Trophoblast cell (in vitro differentiated cells and primary cell): ENCODE results near the gene TNNT2.
A peak's percentile ranks its signal among the peaks of the same experiment; 100 is the strongest.

Experiments
- DNase-seq, 2 donors: peaks; one replicate each; pipeline ENCODE4 v3.0.0-alpha.2; 2016
- H2AFZ ChIP-seq: 2 replicates; pipeline ENCODE4 v1.6.1; 2013; ENCODE audit warnings: low read length, moderate library complexity, mild to moderate bottlenecking; ENCODE audit not compliant: insufficient read depth, poor library complexity
- H2AK5ac ChIP-seq: 2 replicates; pipeline ENCODE4 v1.6.1; 2013; ENCODE audit warnings: mild to moderate bottlenecking, low read length
- H2BK120ac ChIP-seq: 2 replicates; pipeline ENCODE4 v1.6.1; 2013; ENCODE audit warnings: low read length, mild to moderate bottlenecking, moderate library complexity; ENCODE audit not compliant: insufficient read depth, poor library complexity
- H2BK12ac ChIP-seq: 2 replicates; pipeline ENCODE4 v1.6.1; 2013; ENCODE audit warnings: mild to moderate bottlenecking, low read length, moderate library complexity
- H2BK5ac ChIP-seq: 2 replicates; pipeline ENCODE4 v1.6.1; 2013; ENCODE audit warnings: low read length, low read depth, moderate library complexity, mild to moderate bottlenecking; ENCODE audit not compliant: poor library complexity
- H3K14ac ChIP-seq: 2 replicates; pipeline ENCODE4 v1.6.1; 2013; ENCODE audit warnings: mild to moderate bottlenecking, low read length
- H3K18ac ChIP-seq: 2 replicates; pipeline ENCODE4 v1.6.1; 2013; ENCODE audit warnings: mild to moderate bottlenecking, low read length
- H3K23ac ChIP-seq: 2 replicates; pipeline ENCODE4 v1.6.1; 2013; ENCODE audit warnings: low read length
- H3K27ac ChIP-seq: 2 replicates; pipeline ENCODE4 v1.5.1; 2013; ENCODE audit warnings: low read depth, mild to moderate bottlenecking, inconsistent platforms, low read length, moderate library complexity
- H3K27me3 ChIP-seq: 2 replicates; pipeline ENCODE4 v1.6.1; 2013; ENCODE audit warnings: inconsistent platforms, mild to moderate bottlenecking, low read length, moderate library complexity; ENCODE audit not compliant: insufficient read depth
- H3K36me3 ChIP-seq, 2 experiments: 1 replicate in 1 of 2; 2 replicates in 1 of 2; pipeline ENCODE4 v1.6.1; 2013; ENCODE audit warnings: low read length in 2 of 2, mild to moderate bottlenecking in 2 of 2, moderate library complexity in 1 of 2; ENCODE audit not compliant: insufficient read depth in 2 of 2, control insufficient read depth in 1 of 2
- H3K4ac ChIP-seq: 2 replicates; pipeline ENCODE4 v1.6.1; 2013; ENCODE audit warnings: low read depth, mild to moderate bottlenecking, low read length, moderate library complexity
- H3K4me1 ChIP-seq, 2 experiments: 1 replicate in 1 of 2; 2 replicates in 1 of 2; pipeline ENCODE4 v1.6.1; 2013; ENCODE audit warnings: low read length in 2 of 2, mild to moderate bottlenecking in 2 of 2, moderate library complexity in 1 of 2; ENCODE audit not compliant: insufficient read depth in 2 of 2, control insufficient read depth in 1 of 2
- H3K4me2 ChIP-seq: 2 replicates; pipeline ENCODE4 v1.6.1; 2013; ENCODE audit warnings: inconsistent platforms, mild to moderate bottlenecking, low read length, moderate library complexity
- H3K4me3 ChIP-seq: 2 replicates; pipeline ENCODE4 v1.5.1; 2013; ENCODE audit warnings: mild to moderate bottlenecking, low read depth, low read length, inconsistent platforms
- H3K79me1 ChIP-seq: one replicate; pipeline ENCODE4 v1.6.1; 2013; ENCODE audit warnings: low read length
- H3K79me2 ChIP-seq: 2 replicates; pipeline ENCODE4 v1.6.1; 2013; ENCODE audit warnings: low read length, mild to moderate bottlenecking; ENCODE audit not compliant: control insufficient read depth, insufficient read depth, poor library complexity
- H3K9ac ChIP-seq: 2 replicates; pipeline ENCODE4 v1.6.1; 2013; ENCODE audit warnings: mild to moderate bottlenecking, low read length
- H3K9me3 ChIP-seq: 2 replicates; pipeline ENCODE4 v1.6.1; 2013; ENCODE audit warnings: low read depth, mild to moderate bottlenecking, control low read depth, inconsistent platforms, low read length; ENCODE audit not compliant: insufficient read depth
- H4K12ac ChIP-seq: 2 replicates; pipeline ENCODE4 v1.6.1; 2013; ENCODE audit warnings: low read depth, mild to moderate bottlenecking, low read length, moderate library complexity
- H4K8ac ChIP-seq: 2 replicates; pipeline ENCODE4 v1.6.1; 2013; ENCODE audit warnings: low read depth, mild to moderate bottlenecking, low read length, moderate library complexity
- H4K91ac ChIP-seq: one replicate; pipeline ENCODE4 v1.6.1; 2013; ENCODE audit warnings: low read depth, mild to moderate bottlenecking, low read length, moderate library complexity
- WGBS: extraction: QIAGEN DNeasy Blood & Tissue Kit; methylation state at CpG from one replicate; pipeline ENCODE4 v1.1.7; 2013; ENCODE audit warnings: missing lambda C conversion rate; ENCODE audit not compliant: insufficient read length, insufficient coverage; ENCODE audit errors: extremely low coverage; 5-methylcytosine and 5-hydroxymethylcytosine counted together

TNNT2 gene

DNA sequence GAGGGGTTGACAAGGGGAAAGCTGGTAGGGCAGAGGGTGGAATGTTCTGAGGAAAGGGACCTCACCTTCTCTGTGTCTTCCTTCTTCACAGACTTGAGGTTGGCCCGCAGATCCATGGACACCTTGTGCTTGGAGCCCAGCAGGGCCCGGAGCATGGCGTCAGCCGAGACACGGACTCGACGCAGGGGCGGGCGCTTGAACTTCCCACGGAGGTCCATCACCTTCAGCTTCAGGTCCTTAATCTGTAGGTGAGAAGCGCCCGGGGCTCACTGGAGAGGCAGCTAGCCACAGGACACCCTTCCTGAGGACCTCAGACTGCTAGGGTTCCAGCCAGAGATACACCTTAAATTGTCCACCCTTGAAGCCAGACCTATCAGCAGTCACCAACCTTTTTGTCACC lies 33.8 kb upstream of the TNNT2 start:
- Histone ChIP-seq H2BK120ac (no peak overlapping the region), H3K14ac (no peak overlapping the region), H4K91ac (no peak overlapping the region), H2AK5ac (no peak overlapping the region), H4K8ac (no peak overlapping the region), H2BK12ac (no peak overlapping the region), H3K27me3 (no peaks in the 10 kb centered on the region), H3K18ac (no peak overlapping the region), H3K36me3 (no peaks in the 10 kb centered on the region), H3K4me3 (no peak overlapping the region), H3K27ac (no peak overlapping the region), H3K23ac (no peak overlapping the region), H3K9ac (no peak overlapping the region), H3K4me2 (no peak overlapping the region), H2AFZ (no peak overlapping the region), H4K12ac (no peak overlapping the region), H3K79me2 (no peaks in the 10 kb centered on the region), H2BK5ac (no peak overlapping the region), H3K79me1 (no peaks in the 10 kb centered on the region), H3K9me3 (peaks cover 9% of the 10 kb centered on the region), H3K4ac (no peak overlapping the region), H3K4me1 (no peaks in the 10 kb centered on the region)
- no CpG with 5 or more reads among the region's 12 CpGs for WGBS
- no peak for DNase-seq

DNA sequence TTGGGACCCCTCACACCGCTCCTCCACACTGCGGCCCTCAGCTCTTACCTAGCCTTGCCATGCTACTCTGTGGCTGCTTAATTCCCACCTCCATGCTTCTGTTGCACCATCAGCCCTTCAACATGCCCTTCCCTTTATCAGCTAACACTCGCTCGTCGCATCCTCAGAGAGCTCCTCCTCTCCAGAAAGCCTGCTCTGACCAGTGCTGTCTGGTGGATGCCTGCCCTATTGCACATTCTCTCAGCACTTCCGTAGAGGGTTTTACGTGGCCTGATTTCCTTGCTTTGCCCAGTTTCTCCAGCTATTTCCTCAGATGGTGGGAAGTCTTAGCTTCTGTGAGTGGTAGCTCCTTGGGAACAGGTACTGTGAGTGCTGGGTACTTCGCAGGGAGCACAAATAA lies 32.0 kb upstream of the TNNT2 start:
- H3K27me3 ChIP-seq, result no peaks in the 10 kb centered on the region
- peaks cover 2% of the 10 kb centered on the region for H3K9me3 ChIP-seq
- H3K14ac ChIP-seq, result no peak overlapping the region
- no peak overlapping the region for H4K12ac ChIP-seq
- H4K91ac ChIP-seq, result no peak overlapping the region
- WGBS, result no CpG with 5 or more reads among the region's 8 CpGs
- H3K18ac ChIP-seq, result no peak overlapping the region
- H2BK12ac ChIP-seq, result no peak overlapping the region
- DNase-seq, result no peak
- H3K4me2 ChIP-seq, result no peak overlapping the region
- no peak overlapping the region for H2BK5ac ChIP-seq
- H3K4ac ChIP-seq, result no peak overlapping the region
- no peak overlapping the region for H3K4me3 ChIP-seq
- H3K79me1 ChIP-seq, result no peaks in the 10 kb centered on the region
- no peak overlapping the region for H3K23ac ChIP-seq
- no peak overlapping the region for H3K9ac ChIP-seq
- H3K27ac ChIP-seq, result no peak overlapping the region
- H3K4me1 ChIP-seq, result no peaks in the 10 kb centered on the region
- H2AFZ ChIP-seq, result no peak overlapping the region
- no peak overlapping the region for H2BK120ac ChIP-seq
- H4K8ac ChIP-seq, result no peak overlapping the region
- H3K36me3 ChIP-seq, result no peaks in the 10 kb centered on the region
- no peaks in the 10 kb centered on the region for H3K79me2 ChIP-seq
- no peak overlapping the region for H2AK5ac ChIP-seq

DNA sequence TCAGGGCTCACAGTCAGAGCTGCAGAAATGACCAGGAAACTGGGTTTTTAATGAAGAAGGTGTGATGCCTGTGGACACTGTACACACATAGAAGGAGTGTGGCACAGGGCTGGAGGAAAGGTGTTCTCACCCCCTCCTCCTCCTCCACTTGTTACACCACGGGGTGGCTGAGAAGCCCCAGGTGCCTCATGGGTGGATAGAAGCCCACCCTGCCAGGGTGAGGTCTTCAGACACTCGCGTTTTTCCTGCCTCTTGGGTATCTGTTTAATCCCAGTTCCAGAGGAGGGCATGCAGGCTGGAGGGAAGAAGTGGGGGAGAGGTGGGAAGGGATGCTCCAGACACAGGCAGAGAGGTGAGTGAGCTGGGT lies 31.3 kb upstream of the TNNT2 start:
- no peak overlapping the region for H4K12ac ChIP-seq
- H3K9me3 ChIP-seq, result no peaks in the 10 kb centered on the region
- H3K79me2 ChIP-seq, result no peaks in the 10 kb centered on the region
- H3K9ac ChIP-seq, result no peak overlapping the region
- H2BK120ac ChIP-seq, result no peak overlapping the region
- H3K23ac ChIP-seq, result no peak overlapping the region
- no peaks in the 10 kb centered on the region for H3K36me3 ChIP-seq
- no peak overlapping the region for H3K27ac ChIP-seq
- WGBS, result no CpG with 5 or more reads among the region's 3 CpGs
- H3K18ac ChIP-seq, result no peak overlapping the region
- H4K8ac ChIP-seq, result no peak overlapping the region
- H4K91ac ChIP-seq, result no peak overlapping the region
- H3K4me3 ChIP-seq, result no peak overlapping the region
- H3K4me2 ChIP-seq, result no peak overlapping the region
- no peak overlapping the region for H3K14ac ChIP-seq
- H2BK12ac ChIP-seq, result no peak overlapping the region
- no peaks in the 10 kb centered on the region for H3K4me1 ChIP-seq
- DNase-seq, result no peak
- H3K79me1 ChIP-seq, result no peaks in the 10 kb centered on the region
- H3K4ac ChIP-seq, result no peak overlapping the region
- no peak overlapping the region for H2AFZ ChIP-seq
- no peak overlapping the region for H2BK5ac ChIP-seq
- H3K27me3 ChIP-seq, result no peaks in the 10 kb centered on the region
- H2AK5ac ChIP-seq, result no peak overlapping the region

DNA sequence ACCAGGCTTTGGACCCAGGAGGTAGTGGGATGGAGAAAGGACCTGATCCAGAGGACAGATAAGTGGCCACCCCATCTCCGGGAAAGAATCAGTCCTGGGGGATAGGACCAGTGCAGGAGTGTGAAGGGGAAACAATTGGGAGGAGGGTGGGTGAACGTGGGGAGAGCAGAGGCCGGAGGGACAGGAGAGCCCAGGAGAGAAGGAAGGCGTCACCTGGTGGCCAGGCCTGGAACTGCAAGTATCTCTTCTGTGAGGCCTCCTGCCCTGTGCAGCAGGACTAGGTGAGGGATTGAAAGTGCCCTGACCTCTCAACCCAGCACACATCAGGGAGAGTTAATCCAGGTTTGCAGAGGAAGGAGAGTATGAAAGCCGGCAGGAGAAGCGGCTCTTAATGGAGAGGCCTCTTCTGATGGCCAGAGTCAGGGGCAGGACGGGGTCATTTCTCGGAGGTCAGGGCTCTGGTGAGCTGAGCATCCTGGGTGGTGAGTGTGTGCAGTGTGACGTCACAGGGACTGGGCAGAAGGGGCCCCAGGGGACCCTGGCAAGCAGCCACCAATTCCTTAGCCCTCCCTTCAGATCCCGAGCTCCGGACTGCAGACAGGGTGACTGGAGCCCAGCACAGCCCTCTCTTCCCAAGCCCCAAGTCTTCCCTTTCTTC lies 30.8 kb upstream of the TNNT2 start:
- Histone ChIP-seq H3K79me2 (no peaks in the 10 kb centered on the region), H3K4me3 (no peak overlapping the region), H2AFZ (peak overlapping the region; percentile 11), H4K91ac (no peak overlapping the region), H3K36me3 (no peaks in the 10 kb centered on the region), H2BK5ac (no peak overlapping the region), H3K23ac (no peak overlapping the region), H3K4ac (no peak overlapping the region), H3K27me3 (no peaks in the 10 kb centered on the region), H3K27ac (no peak overlapping the region), H3K9me3 (no peaks in the 10 kb centered on the region), H3K18ac (no peak overlapping the region), H3K4me1 (no peaks in the 10 kb centered on the region), H3K14ac (no peak overlapping the region), H3K79me1 (no peaks in the 10 kb centered on the region), H3K4me2 (no peak overlapping the region), H4K8ac (no peak overlapping the region), H2AK5ac (no peak overlapping the region), H4K12ac (no peak overlapping the region), H2BK120ac (no peak overlapping the region), H2BK12ac (no peak overlapping the region), H3K9ac (no peak overlapping the region)
- DNase-seq, result peak; percentile 71 to 89
- WGBS, result no CpG with 5 or more reads among the region's 11 CpGs
